T47D (cell line): ENCODE measurements around the gene KCNB1.
"Not testable (repeated sequence)": the region's sequence is repeated elsewhere in the genome, so short reads cannot be mapped to it uniquely, and the experiment has no call there.

Experiments
- DNase-seq, 2 experiments: peaks; one replicate each; pipeline versions ENCODE4 v3.0.0 to v3.0.0-alpha.2; 2011 to 2012; ENCODE audit warnings: low read depth in 1 of 2, low spot score in 1 of 2
- JUND ChIP-seq: IDR thresholded peaks from 2 replicates; pipeline ENCODE4 v1.6.1; 2012; ENCODE audit warnings: low read depth
- in situ Hi-C: cut with HindIII; loops from 2 replicates; pipeline ENCODE4 v1.10.0; 2016; ENCODE audit warnings: low sequenced_read_pairs, low pct_unique_long_range_greater_than_20kb

The KCNB1 gene

GRCh38 chr20:49316704-49317103 is 165.8 kb downstream of the KCNB1 start:
- in situ Hi-C loops: no loop called here
- no peak for DNase-seq
- no peak for TF ChIP-seq JUND

DNA sequence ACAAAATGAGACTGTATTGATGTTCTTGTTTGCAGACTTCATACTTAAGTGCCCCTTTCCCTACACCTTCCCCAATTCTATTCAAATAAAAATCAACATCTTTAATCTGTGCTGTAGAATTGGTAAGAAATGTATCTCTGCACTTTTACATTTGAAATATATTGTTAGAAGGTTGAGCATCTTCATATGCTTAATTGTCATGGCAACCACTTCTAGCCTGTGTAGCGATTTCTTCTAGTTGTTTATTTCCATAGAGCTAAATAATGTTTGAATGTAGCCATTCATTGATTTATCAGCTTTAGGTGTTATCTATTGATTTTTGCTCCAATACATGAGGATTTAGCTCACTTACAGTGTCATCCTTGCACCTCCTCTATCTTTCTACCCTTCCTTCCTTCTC is 166.9 kb downstream of the KCNB1 start:
- DNase-seq: no peak
- in situ Hi-C loops: no loop called here
- no peak for TF ChIP-seq JUND

- in situ Hi-C loops, DNase-seq: not testable (repeated sequence)
Measured at GRCh38 chr20:49314052-49314451, 168.4 kb downstream of the KCNB1 start.
